NCI-H2227 (cell line): ENCODE measurements around the gene GABBR2.

ENCODE experiments used
- DNase-seq: peaks from one replicate; lab custom pipeline; 2025; ENCODE audit not compliant: unreplicated experiment; lab: John Stamatoyannopoulos, UW

The GABBR2 gene

DNA sequence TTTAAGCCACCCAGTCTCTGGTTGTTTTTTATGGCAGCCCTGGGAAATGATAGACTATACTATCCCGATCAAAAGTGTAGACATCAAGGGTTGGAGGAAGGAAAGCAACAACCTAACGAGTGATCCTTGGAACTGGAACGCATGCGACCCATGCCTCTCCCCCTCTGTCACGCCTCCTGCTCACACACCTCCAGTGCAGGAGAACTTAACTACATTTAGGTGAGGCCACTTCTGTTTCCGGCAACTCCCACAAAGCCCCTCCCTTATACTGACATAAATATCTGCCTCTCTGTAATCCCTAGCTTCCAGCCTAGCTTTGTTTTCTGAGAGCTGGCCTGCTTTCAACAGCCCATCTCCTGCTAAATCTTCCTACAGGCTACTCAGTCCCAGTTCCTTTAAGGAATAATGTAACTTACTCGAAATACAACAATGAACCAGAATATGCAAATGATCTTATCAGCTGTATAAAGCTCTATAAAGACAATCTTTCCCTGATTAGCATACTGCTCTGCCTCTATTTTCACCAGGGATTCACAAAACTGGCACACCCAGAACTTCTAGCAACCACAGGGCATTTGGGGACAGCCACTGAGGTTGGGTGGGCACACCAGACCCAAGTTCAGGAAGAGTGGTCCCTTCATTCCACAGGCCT is 73.9 kb downstream of the GABBR2 start:
- DNase-seq: no peak

DNA sequence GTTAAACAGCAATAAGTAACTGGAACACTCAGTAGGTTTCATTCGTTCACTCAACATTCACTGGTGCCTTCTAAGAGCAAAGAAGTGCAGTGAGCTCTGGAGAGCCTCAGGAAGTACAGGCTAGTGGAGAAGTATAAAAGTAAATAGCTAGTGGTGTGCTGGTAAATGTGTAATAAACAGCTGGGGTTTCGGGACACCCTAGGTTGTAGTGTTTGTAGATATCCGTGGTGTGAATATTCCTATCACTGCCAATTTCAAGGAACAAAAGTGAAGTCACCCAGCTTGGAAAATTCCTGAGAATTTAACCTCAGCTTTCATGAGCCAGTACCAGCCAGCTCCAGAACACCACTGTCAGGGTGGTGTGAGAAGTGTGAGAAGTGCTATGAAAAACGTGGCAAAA is 75.9 kb downstream of the GABBR2 start:
- DNase-seq: no peak

DNA sequence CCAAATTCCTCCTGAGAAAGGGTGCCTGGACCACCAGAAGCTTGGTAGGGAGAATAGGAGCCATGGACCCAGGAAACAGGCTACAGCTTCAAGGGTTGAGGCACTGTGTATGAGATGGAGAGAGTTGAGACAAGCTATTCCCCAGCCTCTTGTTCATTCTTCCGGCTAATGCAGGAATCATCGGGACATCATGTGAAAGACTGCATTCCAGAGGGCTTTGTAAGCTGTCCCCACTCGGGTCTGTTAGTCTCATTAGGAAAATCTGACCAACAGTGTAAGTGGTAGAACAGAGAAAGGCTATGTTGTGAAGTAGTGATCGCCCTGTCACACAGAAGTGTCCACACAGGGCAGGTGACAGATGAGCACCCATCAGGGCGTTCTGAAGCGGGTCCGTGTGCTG is 81.4 kb downstream of the GABBR2 start:
- no peak for DNase-seq

DNA sequence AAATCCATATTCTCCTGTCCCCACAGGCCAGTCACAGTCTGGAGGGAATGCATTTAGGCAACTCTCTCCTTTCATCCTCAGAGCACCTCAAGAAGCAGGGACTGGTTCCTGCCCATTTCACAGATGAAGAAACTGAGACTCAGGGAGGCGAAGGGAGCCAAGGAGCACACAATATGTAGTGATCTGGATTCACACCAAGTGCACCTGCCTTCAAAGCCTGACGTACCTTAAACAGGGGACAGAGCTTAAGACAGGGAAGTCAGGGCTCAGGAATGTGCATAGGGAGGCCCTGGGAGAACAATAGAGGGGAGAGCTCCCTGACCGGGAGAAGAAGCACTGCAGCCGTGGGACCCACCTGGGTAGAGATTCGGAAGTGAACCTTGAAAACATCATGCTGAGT is 83.0 kb downstream of the GABBR2 start:
- no peak for DNase-seq

DNA sequence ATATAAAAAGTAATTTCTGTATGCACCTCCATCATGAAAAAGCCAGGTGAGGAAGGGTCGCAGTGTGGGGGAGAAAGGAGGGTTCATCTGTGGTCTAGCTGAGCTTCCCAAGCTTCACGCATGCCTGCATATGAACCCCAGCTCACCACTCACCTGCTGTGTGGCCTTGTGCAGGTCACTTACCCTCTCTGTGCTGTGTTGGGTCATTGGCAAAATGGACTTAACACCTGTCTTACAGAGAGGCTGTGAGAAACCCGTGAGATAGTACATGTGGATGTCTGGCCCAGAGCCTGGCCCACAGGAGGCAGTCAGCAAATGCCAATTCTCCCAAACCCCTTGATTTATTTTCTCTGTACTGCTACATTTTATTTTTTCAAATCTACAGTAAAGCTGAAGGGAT is 88.9 kb downstream of the GABBR2 start:
- no peak for DNase-seq

DNA sequence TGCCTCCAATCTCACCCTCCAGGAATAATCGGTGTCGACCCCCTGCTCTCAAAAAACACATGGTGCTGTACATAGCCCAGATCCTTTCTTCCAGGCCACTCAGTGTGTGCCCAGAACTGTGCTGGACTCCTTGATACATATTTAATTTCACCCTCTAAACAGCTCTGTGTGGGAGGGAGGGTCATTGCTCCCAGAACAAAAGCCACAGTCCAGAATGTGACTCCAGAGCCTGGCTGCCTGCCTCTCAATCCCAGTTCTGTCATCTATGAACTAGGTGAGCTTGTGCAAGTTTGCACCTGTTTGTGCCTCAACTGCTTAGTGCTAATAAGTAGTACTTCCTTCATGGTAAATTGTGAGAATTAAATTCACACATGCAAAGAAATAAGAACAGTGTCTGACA is 93.1 kb downstream of the GABBR2 start:
- no peak for DNase-seq

DNA sequence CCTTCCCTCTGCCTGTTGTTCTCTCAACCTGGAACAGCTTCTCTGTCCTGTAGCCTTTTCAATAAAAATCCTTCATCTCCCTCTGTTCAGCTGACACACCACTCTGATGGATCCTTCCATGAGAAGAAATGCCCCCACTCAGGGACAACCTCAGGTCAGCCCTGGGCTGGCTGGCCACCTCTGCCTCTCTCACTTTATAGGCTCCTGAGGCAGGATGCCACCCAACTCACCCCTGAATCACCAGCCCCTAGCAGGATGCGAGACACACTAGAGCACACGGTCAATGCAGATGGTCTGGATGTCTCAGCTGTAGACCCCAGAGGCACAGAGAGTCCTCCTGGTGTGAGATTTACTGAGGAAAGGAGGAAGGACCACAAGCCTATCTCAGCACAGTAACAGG is 93.8 kb downstream of the GABBR2 start:
- no peak for DNase-seq

DNA sequence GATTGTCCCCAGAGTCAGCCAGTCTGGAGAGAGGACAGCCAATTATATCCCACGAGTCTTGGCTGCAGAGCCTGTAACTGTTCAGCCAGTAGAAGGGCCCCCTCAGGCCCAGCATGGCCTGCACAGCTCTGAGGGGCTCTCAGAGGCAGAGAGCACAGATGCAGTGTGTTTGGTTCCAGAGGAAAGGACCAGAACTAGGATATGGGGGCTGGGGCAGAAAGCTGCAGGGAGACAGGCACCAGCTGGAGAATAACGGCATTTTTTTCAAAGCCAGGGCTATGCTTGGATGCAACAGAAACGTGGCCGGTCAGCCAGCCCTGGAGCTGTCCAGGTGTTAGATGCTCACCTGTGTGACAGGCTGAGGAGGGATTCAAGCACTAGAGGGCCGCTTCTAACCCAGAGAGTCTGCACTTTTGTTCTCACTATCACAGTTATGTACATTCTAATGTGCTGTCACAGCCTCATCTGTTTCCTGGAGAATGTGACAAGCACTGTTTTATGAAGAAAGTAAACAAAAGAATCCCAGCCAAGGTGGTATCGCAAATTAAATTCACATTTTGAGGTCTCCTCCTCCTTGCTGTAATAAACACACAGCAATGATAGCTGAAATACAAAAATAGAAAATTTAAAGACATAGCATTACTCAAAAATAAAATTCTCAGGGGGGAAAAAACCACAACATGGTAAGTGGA is 96.5 kb downstream of the GABBR2 start:
- DNase-seq: no peak

DNA sequence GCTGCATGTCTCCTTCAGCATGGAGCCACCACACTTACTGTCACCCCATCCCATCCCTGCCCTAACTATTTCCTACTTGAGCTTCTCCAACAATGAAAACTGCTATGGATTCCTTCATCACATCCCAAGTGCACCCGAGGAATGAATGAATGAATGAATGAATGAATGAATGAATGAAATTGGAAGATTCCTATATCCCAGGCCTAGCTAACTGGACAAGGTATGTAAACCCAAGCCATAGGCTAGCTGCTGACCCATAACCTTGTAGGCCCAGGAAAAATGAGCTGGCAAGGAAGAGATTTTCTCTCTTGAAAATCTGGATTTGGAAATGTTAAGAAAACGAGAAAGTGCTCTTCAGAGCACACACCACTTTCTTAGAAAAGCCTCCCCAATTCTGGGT is 97.4 kb downstream of the GABBR2 start:
- no peak for DNase-seq

DNA sequence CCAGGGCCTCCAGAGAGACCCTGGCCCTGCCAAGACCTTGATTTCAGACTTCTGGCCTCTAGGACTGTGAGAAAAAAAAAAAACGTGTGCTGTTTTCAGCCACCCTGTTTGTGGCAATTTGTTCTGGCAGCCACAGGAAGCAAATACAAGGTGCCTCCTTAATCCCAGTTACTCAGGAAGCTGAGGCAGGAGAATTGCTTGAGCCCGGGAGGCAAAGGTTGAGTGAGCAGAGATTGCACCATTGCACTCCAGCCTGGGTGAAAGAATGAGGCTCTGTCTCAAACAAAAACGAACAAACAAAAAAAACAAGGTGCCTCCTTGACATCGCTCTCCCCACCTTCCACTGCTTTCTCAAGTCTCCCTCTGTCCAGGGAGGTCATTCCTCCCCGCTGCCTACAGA is 98.0 kb downstream of the GABBR2 start:
- no peak for DNase-seq

DNA sequence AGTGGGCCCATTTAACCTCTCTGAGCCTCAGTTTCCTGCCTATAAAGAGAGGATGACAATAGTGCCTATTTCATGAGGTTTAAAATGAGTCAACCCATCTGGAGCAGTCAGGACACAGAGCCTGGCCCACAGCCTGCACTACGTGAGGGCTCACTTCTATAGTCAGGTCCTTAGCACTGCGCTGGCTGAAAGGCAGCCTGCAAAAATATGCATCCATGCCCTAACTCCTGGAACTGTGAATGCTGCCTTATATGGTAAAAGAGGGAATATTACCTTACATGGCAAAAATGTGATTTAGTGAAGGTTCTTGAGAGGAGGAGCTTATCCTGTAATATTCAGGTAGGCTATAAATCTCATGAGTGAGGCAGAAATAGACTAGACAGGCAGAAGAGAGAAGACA is 98.5 kb downstream of the GABBR2 start:
- no peak for DNase-seq

DNA sequence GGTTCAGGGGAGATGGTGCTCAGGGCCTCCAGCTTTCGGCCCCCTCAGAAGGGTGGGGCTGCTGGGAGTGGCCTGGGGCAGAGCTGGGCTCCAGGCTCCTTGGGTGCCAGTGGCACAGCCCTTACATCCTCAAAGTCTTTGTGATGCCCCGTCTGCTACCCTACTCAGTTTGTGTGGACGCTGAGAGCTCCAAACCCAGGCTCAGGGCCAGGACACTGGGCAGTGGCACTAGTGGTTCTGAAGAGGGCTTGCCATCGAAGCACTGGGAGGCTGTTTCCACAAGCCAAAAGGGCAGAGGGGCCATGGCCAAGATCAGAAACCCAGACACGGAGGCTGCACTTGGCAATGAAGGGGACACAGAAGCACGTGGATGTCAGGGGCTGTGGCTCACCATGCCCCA is 99.1 kb downstream of the GABBR2 start:
- no peak for DNase-seq

DNA sequence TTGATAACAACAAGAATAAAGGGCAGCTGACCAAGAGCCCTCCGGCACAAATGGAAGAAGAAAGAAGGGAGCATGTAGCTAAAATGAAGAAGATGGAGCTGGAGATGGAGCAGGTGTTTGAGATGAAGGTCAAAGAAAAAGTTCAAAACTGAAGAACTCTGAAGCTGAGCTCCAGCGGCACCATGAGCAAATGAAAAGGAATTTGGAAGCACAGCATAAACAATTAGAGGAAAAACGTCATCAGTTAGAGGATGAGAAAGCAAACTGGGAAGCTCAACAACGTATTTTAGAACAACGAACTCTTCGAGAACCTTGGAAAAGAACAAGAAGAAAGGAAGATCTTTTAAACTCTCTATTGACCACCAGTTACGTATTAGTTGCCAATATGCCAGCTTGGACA is 100.9 kb downstream of the GABBR2 start:
- DNase-seq: no peak

DNA sequence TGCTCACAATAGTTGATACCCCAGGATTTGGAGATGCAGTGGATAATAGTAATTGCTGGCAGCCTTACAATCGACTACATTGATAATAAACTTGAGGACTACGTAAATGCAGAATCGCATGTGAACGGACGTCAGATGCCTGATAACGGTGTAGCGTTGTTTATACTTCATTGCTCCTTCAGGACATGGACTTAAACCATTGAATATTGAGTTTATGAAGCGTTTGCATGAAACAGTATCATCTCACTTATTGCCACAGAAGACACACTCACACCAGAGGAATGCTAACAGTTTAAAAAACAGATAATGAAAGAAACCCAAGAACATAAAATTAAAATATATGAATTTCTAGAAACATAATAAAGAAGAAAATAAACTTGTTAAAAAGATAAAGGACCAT is 101.6 kb downstream of the GABBR2 start:
- no peak for DNase-seq

DNA sequence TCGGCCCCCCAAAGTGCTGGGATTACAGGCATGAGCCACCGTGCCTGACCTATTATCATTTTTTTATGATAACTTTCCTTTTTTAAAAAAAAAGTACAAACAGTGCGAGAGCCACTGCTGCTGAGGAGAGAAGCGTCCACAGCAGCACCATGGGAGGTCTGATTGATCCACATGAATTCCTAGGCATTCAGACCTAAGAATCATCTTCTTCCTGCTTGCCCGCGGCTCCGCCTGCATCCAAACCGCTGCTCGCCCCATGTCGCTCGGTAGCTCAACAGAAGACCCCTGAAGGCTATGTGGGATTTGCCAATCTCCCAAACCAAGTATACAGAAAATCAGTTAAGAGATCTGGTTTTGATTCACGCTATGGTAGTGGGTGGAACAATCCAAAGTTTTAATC is 102.0 kb downstream of the GABBR2 start:
- no peak for DNase-seq

DNA sequence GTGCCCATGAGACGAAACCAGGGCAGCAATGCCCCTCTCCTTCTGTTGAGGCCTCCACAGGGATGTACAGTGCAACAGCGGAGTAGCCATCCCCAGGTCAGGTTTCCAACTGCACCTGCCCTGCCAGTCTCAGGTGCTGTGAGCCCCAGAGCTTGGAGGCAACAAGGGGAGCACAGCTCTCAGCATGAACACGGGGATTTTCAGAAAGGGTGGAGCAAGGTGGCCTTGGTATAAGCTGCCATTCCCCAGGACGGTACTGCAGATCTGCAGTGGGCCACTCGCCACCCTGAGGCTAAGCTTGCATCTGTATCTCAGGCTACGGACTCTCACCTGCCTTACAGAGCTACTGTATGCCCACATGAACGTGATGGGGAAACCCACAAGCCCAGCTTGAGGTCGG is 103.6 kb downstream of the GABBR2 start:
- DNase-seq: no peak

DNA sequence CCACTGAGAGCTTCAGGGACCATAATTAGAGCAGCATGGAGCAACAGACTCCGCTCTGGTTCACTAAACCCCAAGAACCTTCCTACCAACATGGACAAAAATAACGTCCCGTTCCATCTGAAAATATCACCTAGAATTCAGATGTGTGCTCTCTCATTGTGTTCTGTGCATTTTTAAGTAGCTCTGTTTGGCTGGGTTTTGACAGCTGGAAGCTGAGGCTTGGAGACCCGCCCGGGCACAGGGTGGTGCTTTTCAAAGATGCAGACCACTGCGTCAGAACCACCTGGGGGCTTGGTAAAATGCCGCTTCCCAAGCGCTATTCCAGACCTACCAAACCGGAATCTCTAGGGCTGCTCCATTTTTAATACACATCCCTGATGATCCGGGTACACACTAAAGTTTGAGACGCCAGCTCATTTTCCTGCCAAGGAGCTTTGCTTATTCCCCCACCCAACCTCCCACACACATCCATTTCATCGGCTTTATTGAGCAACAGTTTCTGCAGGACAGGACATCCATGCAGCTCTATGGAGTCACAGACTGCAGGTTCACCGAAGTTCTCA is 104.8 kb downstream of the GABBR2 start:
- DNase-seq: no peak

DNA sequence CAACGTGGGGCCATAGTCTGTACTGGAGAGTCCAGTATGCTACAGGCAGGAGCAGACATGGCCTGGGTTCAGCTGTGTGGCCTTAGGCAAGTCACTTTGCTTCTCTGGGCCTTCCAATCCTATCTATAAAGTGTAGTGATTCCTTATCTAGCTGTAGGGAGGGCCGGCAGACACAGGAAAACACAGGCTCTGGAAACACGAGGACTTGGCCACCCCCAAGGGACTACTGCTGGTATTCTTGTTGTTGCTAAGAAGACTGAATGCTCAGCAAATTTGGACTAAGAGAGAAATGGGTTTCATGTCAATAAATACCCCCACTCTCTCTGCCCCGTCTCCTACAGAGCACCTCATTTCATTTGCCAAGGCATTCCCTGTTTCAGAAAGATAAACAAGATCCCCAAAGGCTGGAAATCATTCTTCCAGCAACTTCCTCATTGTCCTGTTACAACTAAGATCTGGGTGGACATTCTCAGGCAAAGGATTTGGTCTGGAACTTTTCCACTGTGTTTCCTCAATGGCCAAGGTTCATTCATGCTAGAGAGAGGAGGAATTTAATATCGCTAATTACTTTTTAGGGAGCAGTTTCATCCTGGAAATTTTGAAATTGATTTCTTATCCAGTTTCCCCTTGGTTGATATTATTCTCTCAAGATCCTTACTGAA is 105.8 kb downstream of the GABBR2 start:
- DNase-seq: no peak

DNA sequence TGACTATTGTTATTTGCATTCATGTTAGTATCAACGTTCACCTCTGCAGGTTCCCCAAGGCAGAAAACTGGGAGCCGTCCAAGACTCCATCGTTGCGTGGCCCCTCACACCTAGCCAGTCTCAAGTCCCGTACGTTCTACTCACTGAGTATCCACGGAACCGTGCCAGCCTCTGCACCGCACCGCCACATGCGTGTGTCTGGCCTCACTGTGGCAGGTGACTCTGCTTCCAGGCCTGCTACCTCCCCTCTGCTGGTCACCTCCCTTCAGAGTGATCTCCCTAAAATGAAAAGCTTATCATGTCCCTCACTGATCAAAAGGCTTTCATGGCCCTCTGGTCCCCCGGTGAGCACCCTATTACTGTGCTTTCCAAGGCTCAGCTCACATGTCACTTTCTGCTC is 108.1 kb downstream of the GABBR2 start:
- no peak for DNase-seq

DNA sequence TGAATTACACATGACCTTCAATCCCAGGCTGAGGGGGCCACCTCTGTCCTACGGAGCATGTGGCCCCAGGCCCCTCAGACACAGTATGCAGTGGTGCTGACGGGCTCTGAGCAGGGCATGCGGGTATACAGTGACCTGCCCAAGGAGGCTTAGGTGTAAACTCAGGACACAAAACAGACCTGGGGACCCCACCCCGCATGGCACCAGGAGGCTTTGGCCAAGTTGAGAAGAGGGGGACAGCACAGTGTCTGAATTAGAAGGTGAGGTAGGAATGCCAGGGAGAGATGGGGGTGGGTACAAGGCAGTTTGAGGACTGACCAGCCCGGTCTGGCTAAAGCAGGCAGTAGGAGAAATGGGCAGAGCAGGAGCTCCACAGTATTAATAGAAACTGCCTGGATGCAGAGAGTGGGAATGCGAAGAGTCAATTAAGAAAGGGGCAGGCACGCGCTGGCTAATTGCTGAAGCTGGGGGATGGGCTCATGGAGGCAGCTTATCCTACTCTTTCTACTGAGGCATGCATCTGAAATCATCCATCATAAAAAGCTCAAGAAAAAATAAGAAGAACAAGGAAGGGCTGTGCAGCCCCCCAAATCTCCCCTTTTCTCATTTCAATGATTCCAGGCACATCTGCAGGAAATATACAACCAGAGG is 109.0 kb downstream of the GABBR2 start:
- DNase-seq: no peak

DNA sequence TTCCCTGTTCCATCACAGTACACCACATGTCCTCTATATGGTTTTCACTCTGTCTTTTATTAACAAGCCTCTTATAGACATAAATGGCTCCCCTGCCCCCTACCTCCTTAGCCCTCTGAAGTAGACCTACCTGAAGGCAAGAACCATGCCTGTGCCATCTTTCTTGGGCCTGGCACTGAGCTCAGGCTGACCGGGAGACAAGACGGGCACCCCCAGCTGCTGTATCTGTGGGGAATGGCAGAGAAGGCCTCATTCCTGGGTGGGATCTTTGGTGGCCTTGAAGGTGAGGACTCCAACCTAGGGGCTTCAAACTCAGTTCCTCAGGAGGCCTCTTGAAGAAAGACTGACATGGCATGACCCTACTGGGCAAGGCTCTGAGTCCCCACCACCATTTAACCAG is 109.9 kb downstream of the GABBR2 start:
- no peak for DNase-seq
